Activated T-helper 1 cell treated with anti-CD3 and anti-CD28 coated beads, Interleukin-12 subunit alpha, Interleukin-12 subunit beta, Interleukin-2, Interleukin-4 antibody, amounts not matched to agents 30 ng/mL and 10 ng/mL and 1 ng/mL, durations not matched to agents 14 hours and 24 hours and 36 hours (primary cell): Measurements from ENCODE around the gene PITPNB. TPM values are rescaled to one million over a fixed set of nuclear protein-coding genes. Genes with fewer than 3 reads are reported as not detected.

Experiments used
- DNase-seq: peaks from one replicate; pipeline ENCODE4 v3.0.0; 2021; ENCODE audit warnings: low spot score
- H3K27ac Mint-ChIP-seq: one replicate; pipeline ENCODE4 v1.8.0; 2021; ENCODE audit warnings: mild to moderate bottlenecking, mixed read lengths
- H3K27me3 Mint-ChIP-seq: one replicate; pipeline ENCODE4 v1.8.0; 2022; ENCODE audit warnings: mild to moderate bottlenecking, moderate library complexity, mixed read lengths; ENCODE audit not compliant: insufficient read depth
- H3K36me3 Mint-ChIP-seq: one replicate; pipeline ENCODE4 v1.8.0; 2021; ENCODE audit warnings: low read depth, mixed read lengths
- H3K4me1 Mint-ChIP-seq: one replicate; pipeline ENCODE4 v1.8.0; 2021; ENCODE audit warnings: low read depth, mixed read lengths
- H3K4me3 Mint-ChIP-seq: one replicate; pipeline ENCODE4 v1.8.0; 2021; ENCODE audit warnings: mild to moderate bottlenecking, moderate library complexity, mixed read lengths
- H3K9me3 Mint-ChIP-seq: one replicate; pipeline ENCODE4 v1.8.0; 2021; ENCODE audit warnings: mixed read lengths
- intact Hi-C: fragments of 100-400 bp; cut with micrococcal nuclease; formaldehyde crosslinking; loops from one replicate; pipeline ENCODE4 v1.15.1; 2024
- total RNA-seq: library from RNA; stranded (reverse); gene quantifications from 2 replicates; pipeline ENCODE4 v1.2.3, GENCODE V29; 2022

The PITPNB gene
- total RNA-seq, 1 donor from 2014 or later = 153 TPM

GRCh38 chr22:27823221-27823620 is 95.8 kb downstream of the PITPNB start:
- intact Hi-C loops = no loop called here
- H3K9me3 Mint-ChIP-seq = no peaks in the 10 kb centered on the region
- no peak overlapping the region for H3K27ac Mint-ChIP-seq
- H3K27me3 Mint-ChIP-seq = no peaks in the 10 kb centered on the region
- DNase-seq = no peak
- H3K4me3 Mint-ChIP-seq = no peak overlapping the region
- H3K4me1 Mint-ChIP-seq = no peaks in the 10 kb centered on the region
- no peaks in the 10 kb centered on the region for H3K36me3 Mint-ChIP-seq

GRCh38 chr22:27820896-27821866 is 97.9 kb downstream of the PITPNB start:
- no peak overlapping the region for H3K27ac Mint-ChIP-seq

DNA sequence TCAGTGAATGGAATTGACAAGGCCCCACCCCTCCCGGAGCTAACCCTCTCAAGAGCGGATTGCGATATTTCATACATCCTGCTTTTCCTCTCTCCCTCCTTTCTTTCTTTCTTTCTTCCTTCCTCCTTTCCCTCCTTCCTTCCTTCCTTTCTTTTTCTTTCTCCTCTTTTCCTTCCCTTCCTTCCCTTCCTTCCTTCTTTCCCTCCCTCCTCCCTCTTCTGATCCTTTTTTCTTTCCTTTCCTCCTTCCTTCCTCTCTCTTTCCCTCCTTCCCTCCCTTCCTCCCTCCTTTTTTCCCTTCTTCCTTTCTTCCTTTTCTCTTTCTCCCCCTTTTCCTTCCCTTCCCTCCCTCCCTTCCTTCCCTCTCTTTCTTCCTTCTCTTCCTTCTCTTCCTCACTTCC is 102.5 kb downstream of the PITPNB start:
- Mint-ChIP-seq H3K27ac (no peak overlapping the region), H3K9me3 (no peaks in the 10 kb centered on the region), H3K4me1 (no peaks in the 10 kb centered on the region), H3K27me3 (no peaks in the 10 kb centered on the region), H3K4me3 (no peak overlapping the region), H3K36me3 (no peaks in the 10 kb centered on the region)
- no peak for DNase-seq
- intact Hi-C loops = no loop called here

More at GRCh38 chr22:27820896-27821866, 97.9 kb downstream of the PITPNB start:
- no peaks in the 10 kb centered on the region for H3K27me3 Mint-ChIP-seq
- intact Hi-C loops = no loop called here
- H3K36me3 Mint-ChIP-seq = no peaks in the 10 kb centered on the region
- H3K4me1 Mint-ChIP-seq = no peaks in the 10 kb centered on the region
- no peak for DNase-seq
- no peak overlapping the region for H3K4me3 Mint-ChIP-seq
- no peaks in the 10 kb centered on the region for H3K9me3 Mint-ChIP-seq

- no peak overlapping the region for H3K4me3 Mint-ChIP-seq
- intact Hi-C loops = no loop called here
- H3K27ac Mint-ChIP-seq = no peak overlapping the region
- H3K9me3 Mint-ChIP-seq = no peaks in the 10 kb centered on the region
- no peaks in the 10 kb centered on the region for H3K27me3 Mint-ChIP-seq
- no peaks in the 10 kb centered on the region for H3K4me1 Mint-ChIP-seq
- no peak for DNase-seq
- H3K36me3 Mint-ChIP-seq = no peaks in the 10 kb centered on the region
These were observed 103.1 kb downstream of the PITPNB start for GRCh38 chr22:27815826-27816530.

DNA sequence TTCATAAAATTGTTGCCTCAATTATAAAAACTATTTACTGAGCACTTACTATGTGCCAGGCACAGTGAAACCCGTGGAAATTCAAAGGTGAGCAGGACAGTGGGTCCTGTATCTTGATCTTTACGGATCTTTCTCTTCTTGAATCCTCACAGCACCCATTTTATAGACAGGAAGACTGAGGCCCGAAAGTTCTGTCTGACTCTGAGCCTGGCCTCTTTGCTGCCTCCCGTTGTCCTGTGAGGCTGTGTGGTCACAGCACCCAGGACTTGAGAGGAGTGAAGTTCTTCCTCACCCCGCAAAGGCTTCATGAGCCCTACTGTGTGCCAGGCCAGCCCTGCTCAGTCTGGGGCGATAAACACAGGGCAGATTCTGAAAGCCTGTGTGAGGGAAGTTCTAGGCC is 104.1 kb downstream of the PITPNB start:
- peaks cover 1% of the 10 kb centered on the region for H3K27me3 Mint-ChIP-seq
- no peaks in the 10 kb centered on the region for H3K9me3 Mint-ChIP-seq
- intact Hi-C loops = no loop called here
- H3K4me1 Mint-ChIP-seq = no peaks in the 10 kb centered on the region
- no peaks in the 10 kb centered on the region for H3K36me3 Mint-ChIP-seq
- no peak overlapping the region for H3K4me3 Mint-ChIP-seq
- H3K27ac Mint-ChIP-seq = no peak overlapping the region
- no peak for DNase-seq

DNA sequence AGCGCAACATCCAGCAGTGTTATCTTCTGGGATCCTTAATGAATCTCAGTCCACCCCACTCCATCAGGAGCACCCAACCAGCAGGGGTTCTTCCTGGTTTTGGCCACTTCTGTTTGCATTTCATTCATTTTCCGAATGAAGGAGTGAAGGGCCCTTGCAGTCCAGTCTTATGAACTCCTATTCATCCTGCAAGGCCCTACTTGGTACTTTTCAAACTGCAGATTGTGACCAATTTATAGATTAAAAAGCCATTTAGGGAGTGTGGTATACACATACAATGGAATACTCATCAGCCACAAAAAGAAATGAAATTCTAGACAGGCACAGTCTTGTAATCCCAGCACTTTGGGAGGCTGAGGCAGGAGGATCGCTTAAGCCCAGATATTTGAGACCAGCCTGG is 107.3 kb downstream of the PITPNB start:
- Mint-ChIP-seq H3K4me1 (no peaks in the 10 kb centered on the region), H3K36me3 (no peaks in the 10 kb centered on the region), H3K4me3 (no peak overlapping the region), H3K27ac (no peak overlapping the region), H3K27me3 (peaks cover 5% of the 10 kb centered on the region), H3K9me3 (no peaks in the 10 kb centered on the region)
- no peak for DNase-seq
- intact Hi-C loops = no loop called here

DNA sequence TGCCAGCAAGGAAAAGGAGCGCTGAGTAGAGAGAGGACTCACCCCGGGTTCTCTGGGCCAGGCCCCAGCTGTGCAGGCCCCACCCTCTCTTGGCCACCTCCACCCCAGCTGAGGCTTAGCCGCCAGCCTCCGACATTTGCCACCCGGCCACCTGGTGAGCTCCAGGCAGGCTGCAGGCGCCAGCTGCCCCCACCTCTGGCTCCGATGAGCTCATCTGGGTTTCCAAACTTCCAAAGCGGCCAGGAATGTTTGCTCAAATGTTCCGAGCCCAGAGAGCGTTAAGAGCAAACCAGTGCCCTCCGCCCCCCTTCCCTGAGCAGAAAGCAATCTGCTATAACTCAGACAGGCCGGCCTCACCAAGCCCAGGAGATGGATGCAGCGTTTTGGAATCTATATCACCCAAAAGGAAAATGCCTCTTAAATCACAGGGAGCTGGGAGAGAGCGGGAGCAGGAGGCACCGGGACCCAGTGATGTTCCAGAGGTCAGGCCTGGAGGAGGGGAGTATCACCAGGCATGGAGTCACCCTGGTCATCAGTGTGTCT is 108.4 kb downstream of the PITPNB start:
- H3K27ac Mint-ChIP-seq = no peak overlapping the region
- no peaks in the 10 kb centered on the region for H3K4me1 Mint-ChIP-seq
- no peak overlapping the region for H3K4me3 Mint-ChIP-seq
- no peaks in the 10 kb centered on the region for H3K36me3 Mint-ChIP-seq
- intact Hi-C loops = no loop called here
- no peak for DNase-seq
- H3K27me3 Mint-ChIP-seq = peaks cover 6% of the 10 kb centered on the region
- H3K9me3 Mint-ChIP-seq = no peaks in the 10 kb centered on the region

GRCh38 chr22:27809700-27810608 is 109.1 kb downstream of the PITPNB start:
- Mint-ChIP-seq H3K4me1 (no peaks in the 10 kb centered on the region), H3K36me3 (no peaks in the 10 kb centered on the region), H3K27me3 (peaks cover 14% of the 10 kb centered on the region), H3K4me3 (no peak overlapping the region), H3K9me3 (no peaks in the 10 kb centered on the region), H3K27ac (no peak overlapping the region)
- no peak for DNase-seq
- intact Hi-C loops = no loop called here

DNA sequence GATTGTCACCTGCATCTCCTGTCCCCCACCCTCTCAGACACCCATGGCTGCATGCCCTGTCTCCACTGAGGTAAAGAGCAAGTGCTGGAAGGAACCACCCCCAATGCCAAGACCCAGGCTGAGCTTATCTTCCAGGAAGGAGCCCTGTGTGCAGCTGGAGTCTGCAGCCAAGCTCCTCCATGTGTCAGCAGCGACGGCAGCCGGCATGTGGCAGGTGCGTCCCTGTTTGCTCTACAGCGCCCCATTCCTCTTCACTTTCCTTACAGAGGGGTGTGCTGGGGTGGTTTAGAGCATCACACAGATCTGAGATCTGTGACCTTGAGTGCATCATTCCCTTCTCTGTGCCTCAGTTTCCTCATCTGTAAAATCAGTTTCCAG is 109.8 kb downstream of the PITPNB start:
- Mint-ChIP-seq H3K27me3 (peaks cover 20% of the 10 kb centered on the region), H3K9me3 (no peaks in the 10 kb centered on the region), H3K36me3 (no peaks in the 10 kb centered on the region), H3K27ac (no peak overlapping the region), H3K4me1 (peaks cover 5% of the 10 kb centered on the region), H3K4me3 (no peak overlapping the region)
- intact Hi-C loops = no loop called here
- no peak for DNase-seq

DNA sequence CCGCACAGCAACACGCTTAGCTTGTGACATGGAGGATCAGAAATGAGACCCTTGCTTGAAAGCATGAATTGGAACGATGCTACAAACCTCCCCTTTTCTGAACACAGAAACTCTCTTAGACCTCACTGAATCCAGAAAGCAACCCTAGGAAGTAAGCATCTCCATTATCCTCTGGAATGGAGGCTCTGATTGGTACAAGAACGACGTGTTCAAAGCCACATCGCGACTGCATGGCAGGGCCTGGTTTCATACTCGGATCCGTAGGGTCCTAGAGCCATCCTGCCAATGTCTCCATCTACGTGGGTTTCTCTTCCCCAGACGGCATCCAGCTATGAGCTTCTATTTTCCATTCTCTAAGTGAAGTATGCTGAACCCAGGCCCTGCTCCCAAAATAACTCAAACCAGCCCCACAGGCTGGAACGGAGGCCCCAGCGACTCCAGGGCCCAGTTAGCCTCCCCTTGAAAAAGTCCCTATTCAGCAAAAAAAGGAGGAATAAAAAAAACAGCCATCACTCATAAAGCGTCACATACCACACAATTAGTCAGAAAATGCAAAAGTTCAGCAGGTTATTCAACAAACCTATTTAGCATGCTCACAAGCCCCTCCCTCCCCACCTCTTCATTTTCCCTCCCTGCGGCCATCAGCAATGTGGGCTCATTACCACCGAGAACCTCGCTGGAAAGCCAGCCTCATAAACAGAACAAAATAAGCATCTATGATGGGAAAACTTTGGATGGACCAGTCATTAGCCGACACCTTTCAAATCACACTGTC is 110.4 kb downstream of the PITPNB start:
- no peak overlapping the region for H3K27ac Mint-ChIP-seq
- H3K36me3 Mint-ChIP-seq = no peaks in the 10 kb centered on the region
- intact Hi-C loops = no loop called here
- H3K4me1 Mint-ChIP-seq = peaks cover 5% of the 10 kb centered on the region
- no peak overlapping the region for H3K4me3 Mint-ChIP-seq
- H3K9me3 Mint-ChIP-seq = no peaks in the 10 kb centered on the region
- peaks cover 24% of the 10 kb centered on the region for H3K27me3 Mint-ChIP-seq
- no peak for DNase-seq

DNA sequence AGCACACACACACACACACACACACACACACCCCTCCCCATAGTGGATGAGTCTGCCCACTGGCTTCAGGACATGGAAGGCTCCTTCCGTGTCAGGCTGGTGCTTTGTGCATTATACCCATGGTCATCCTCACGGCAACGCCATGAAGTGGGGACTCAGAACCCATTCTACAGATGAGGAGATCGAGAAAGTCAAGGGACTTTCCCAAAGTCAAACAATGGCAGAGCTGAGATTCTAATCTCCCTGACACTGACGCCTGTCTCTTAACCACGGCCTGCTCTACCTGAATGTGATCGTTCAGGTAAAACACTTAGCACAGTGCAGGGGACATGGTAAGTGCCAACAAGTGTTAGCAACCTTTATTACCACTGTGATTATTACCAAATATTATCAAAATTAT is 113.2 kb downstream of the PITPNB start:
- H3K4me1 Mint-ChIP-seq = peaks cover 13% of the 10 kb centered on the region

More for the DNA sequence above, 113.2 kb downstream of the PITPNB start:
- DNase-seq = no peak
- H3K9me3 Mint-ChIP-seq = no peaks in the 10 kb centered on the region
- no peak overlapping the region for H3K4me3 Mint-ChIP-seq
- no peak overlapping the region for H3K27ac Mint-ChIP-seq
- H3K36me3 Mint-ChIP-seq = no peaks in the 10 kb centered on the region
- H3K27me3 Mint-ChIP-seq = peaks cover 40% of the 10 kb centered on the region
- intact Hi-C loops = loop anchor here (2.0 kb wide), 2 partner anchors 1049 to 1127 kb away; no protein-coding TSS in a partner anchor
